HG02943 (cell line): ENCODE results near the gene SSX4B.
"Not testable (repeated sequence)": the region's sequence is repeated elsewhere in the genome, so short reads cannot be mapped to it uniquely, and the experiment has no call there.

Experiments
- ATAC-seq: cut with Tn5 transposase; IDR thresholded peaks from one replicate; pipeline ENCODE4 v1.9.1; 2021; ENCODE audit warnings: mild to moderate bottlenecking, low read depth, moderate library complexity; ENCODE audit not compliant: unreplicated experiment

Gene SSX4B

DNA sequence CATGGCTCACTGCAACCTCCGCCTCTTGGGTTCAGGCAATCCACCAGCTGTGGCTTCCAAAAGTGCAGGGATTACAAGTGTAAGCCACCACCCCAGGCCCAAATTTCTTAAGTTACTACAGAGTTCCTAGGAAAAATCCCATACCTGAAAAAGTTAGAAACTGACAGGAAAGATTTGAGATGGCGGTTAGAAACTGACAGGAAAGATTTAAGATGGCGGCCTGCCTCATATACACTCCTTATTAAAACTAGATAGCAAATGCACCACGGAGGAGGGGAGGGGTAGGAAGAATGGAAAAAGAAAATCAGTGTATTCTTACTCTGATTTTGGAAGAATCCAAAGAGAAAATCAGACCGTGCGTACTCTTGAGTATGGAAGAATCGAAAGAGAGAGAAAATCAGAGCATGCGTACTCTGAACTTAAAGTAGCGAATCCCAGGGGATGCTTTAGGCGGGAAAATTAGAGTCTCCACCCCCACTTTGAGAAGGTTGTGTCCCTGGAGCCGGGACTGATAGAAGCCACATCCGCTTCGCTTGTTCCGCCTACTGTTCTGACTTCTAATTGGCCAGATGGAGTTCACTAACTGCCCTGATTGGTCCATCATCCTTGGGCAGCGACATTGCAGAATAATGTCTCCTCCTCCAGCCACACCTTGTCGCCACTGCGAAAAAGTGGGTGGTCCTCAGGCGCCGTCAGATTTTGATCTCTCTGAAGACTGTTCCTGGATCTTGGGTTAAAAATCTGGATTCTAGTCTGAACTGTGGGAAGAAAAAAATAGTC is 55.3 kb downstream of the SSX4B start, which contains the start of gene SSX3:
Gene SSX3 (minus strand): TSS at position 389 of the 780 bp plus-strand sequence. CDS start 1,454 bp downstream, outside the sequence.
- ATAC-seq, result not testable (repeated sequence)
